ENCODE results near the gene CDKN3.

DNA sequence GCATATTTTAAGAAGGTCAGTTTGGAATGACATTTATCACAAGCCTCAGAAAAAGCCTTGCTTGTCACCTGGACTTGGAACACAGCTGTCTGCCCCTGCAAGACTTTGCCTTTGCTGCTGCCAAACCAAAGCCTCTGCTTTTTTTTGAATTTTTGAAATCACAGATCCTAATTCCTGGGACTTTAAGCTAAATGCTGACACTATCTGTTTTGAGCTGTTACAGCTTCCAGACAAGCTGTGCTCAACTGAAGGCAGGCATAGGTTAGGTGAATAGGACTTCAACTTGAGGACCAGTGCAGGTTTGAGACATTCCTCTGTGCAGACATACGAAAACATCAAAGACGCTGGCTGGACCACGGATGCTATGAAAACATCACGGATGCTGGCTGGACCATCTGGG, 11.3 kb upstream of the CDKN3 start:
- no peak for TF ChIP-seq POLR2A (IDR thresholded peaks at IDR 0.05; ENCODE audit: low read length)
- TF ChIP-seq GATA1 (IDR thresholded peaks at IDR 0.05; ENCODE audit: low read depth, low read length): no peak
